IPS-18c (cell line): ENCODE data around the gene DUSP15.
"Not testable (repeated sequence)": the region's sequence is repeated elsewhere in the genome, so short reads cannot be mapped to it uniquely, and the experiment has no call there.

Source experiments
- H3K4me3 ChIP-seq: 2 replicates; pipeline ENCODE4 v1.7.0; 2013; ENCODE audit warnings: low read depth, mild to moderate bottlenecking, low read length, moderate library complexity; ENCODE audit not compliant: insufficient read depth
- H3K9me3 ChIP-seq: one replicate; pipeline ENCODE4 v1.6.1; 2013; ENCODE audit warnings: mild to moderate bottlenecking, low read length, moderate library complexity; ENCODE audit not compliant: control insufficient read depth, insufficient read depth

DUSP15 gene

DNA sequence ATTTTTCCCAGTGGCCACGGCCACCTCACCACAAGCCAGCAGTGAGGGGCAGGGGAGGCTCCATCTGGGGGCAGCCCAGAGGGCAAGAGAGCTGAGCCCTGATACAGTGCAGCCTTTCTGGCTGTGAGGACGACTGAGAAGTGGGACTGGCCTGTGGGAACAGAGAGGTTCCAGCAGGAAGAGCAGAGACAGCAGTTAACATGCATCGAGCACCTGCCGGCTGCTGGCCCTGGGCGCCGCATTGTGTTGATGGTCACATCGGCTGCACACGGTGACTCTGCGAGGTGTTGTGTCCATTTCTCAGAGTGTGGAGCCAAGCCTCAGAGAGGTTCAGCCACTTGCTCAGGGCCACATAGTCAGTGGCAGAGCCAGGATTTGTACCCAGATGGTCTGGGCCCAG lies 34.8 kb downstream of the DUSP15 start:
- peaks cover 2% of the 10 kb centered on the region for H3K9me3 ChIP-seq
- H3K4me3 ChIP-seq = no peak overlapping the region

DNA sequence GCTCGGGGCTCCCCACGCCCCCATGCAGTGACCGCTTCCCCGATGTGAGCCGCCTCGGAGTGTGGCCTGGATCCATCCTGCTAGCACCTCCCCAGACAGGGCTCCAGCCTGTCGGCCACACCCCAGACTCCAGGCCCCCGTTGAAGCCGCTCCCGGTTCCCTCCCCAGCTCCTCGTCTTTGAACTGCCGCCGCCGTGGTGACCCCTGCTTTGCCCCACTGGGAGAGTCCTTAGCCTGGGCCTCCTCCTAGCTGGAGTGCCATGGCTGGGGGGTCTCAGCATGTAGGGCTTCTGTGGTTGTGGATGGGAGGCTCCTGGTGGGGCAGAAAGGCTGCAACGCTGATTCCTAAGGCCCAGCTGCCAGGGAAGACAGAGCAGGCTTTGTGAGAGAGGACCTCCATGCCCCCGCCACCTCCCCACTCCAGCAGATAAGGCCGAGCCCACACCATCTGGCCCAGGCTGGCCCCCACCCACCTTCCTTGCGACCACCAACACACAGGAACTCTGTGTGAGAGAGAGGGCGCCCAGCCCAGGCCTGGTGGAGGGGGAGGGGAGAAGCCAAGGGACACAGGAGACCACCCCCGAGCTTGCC lies 36.3 kb downstream of the DUSP15 start:
- H3K9me3 ChIP-seq = peaks cover 2% of the 10 kb centered on the region
- no peak overlapping the region for H3K4me3 ChIP-seq

DNA sequence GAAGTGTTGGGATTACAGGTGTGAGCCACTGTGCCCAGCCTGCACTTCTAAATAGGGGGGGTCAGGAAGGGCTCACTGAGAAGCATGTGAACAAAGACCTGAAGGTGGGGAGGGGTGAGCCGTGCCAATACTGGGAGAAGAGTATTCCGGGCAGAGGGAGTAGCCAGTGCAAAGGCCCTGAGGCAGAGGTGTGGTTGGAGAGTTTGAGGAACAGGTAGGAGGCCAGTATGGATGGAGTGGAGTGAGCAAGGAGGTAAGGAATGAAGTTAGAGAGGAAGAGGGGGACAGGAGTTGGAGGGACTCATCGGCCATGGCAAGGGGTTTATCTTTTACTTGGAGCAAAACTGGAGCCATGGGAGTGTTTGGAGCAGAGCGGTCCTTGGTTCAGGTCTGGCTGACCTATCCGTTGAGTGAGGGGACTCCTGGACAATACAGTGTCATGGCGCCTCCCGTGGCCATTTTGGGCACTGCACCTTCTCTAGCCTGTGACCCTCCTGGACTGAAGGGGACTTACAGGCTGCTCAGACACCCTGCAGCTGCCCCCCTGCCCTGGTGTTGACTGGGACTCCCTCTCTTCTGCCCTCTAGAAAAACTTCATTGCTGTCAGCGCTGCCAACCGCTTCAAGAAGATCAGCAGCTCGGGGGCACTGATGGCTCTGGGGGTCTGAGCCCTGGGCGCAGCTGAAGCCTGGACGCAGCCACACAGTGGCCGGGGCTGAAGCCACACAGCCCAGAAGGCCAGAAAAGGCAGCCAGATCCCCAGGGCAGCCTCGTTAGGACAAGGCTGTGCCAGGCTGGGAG lies 37.0 kb downstream of the DUSP15 start:
- Histone ChIP-seq H3K4me3 (no peak overlapping the region), H3K9me3 (peaks cover 2% of the 10 kb centered on the region)

DNA sequence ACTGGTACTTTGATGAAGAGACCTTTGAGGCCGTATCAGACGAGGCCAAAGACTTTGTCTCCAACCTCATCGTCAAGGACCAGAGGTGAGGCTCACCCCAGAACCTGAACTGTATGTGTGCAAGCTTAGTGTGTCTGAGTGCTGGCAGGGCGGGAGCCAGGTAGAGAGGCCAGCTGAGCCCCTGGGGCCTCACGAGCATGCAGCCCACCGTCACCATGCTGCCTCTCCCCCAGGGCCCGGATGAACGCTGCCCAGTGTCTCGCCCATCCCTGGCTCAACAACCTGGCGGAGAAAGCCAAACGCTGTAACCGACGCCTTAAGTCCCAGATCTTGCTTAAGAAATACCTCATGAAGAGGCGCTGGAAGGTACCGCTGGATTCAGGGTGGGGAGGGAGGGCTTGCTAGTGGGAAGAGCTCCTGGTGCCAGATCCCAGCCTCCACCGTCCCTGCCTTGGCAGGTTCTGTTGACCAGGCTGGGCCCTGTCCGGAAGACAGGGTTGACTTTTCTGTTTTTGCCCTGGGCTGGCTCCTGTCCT lies 38.5 kb downstream of the DUSP15 start:
- peaks cover 2% of the 10 kb centered on the region for H3K9me3 ChIP-seq
- no peak overlapping the region for H3K4me3 ChIP-seq

DNA sequence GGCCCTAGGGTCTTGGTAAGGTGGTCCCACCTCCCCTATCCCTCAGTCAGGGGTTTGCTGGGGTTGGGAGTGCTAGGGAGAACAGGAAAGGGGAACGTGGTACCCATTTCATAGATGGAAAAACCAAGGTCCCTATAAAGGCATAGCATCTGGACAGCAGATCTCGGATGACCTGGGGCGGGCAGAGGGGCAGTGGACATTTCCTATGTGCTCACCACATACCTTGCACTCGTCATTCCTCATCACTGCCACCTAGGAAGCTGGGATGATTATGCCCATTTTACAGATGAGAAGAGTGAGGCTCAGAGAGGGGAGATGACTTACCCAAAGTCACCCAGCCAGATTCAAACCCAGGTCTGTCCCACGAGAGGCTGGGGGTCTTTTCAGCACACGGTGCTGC lies 39.1 kb downstream of the DUSP15 start:
- peaks cover 2% of the 10 kb centered on the region for H3K9me3 ChIP-seq
- H3K4me3 ChIP-seq = no peak overlapping the region

DNA sequence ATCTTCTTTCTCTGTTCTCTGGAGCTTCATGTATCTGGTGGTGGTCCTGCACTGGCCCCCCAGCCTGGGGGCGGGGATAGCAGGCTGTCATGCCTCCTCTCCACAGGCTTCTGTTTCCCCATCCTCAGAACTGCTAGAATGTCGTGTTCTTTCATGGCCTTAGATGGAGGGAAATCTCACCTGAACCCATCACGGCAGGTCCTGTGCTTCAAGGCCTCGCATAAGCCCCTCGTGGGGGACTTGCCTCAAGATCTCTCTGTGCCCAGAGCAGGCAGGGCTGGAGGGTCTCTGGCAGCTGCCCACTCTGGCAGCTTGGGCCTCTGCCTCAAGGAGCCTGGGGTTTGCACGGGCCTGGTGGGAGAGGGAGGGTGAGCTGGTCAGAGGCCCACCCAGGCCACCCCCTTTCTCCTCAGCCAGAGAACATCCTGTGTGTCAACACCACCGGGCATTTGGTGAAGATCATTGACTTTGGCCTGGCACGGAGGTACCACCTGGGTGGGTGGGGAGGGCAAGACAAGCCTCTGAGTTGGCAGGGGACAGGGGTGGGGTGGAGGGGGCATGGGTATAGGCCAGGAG lies 39.8 kb downstream of the DUSP15 start:
- Histone ChIP-seq H3K4me3 (no peak overlapping the region), H3K9me3 (no peaks in the 10 kb centered on the region)

DNA sequence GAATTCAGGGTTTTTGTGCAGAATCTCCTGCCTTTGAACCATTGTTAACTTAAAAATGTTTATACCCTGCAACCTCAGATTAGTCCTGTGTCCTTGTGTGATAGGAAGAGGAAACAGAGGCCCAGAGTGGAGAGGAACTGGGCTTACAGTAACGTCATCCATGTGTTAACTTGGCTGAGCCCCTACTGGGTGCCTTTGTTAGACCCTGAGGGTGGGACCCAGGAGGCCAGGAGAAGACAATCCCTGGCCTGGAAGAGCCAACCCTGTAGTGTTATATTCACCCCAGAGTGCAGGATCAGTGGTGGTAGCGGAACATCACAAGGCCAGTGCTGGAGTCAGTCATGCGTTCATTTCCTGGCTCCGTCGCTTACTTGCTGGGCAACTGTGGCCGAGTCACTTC lies 40.6 kb downstream of the DUSP15 start:
- Histone ChIP-seq H3K9me3 (no peaks in the 10 kb centered on the region), H3K4me3 (no peak overlapping the region)

DNA sequence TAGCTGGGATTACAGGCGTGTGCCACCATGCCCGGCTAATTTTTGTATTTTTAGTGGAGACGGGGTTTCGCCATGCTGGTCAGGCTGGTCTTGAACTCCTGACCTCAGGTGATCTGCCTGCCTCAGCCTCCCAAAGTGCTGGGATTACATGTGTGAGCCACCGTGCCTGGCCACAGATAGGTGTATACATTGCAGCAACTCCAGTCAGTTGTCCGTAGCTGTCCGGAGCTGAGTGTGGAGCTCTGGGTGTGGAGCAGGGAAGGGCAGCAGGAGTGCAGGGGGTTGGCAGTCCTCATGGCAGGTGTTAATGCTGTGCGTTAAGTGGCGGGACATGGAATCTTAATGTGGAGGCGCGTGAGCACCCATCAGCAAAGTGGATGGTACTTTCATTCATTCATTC lies 42.3 kb downstream of the DUSP15 start:
- not testable (repeated sequence) for H3K9me3 ChIP-seq

DNA sequence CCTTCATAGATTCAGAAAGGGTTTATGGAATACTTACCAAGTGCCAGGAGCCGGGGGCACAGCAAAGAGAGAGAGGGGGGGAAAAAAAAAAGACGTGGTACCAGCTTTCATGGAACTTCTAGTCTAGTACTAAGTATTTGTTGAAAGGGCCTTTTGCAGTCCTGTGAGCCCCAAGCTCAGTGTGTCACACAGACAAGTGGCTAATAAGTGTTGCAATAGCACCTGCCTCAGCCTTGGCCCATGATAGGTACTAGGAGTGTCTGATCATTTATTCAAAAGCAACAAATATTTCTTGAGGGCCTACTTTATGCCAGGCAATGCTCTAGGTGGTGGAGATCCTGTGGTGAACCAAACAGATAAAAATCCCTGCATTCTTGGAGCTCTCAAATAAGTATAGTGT lies 43.3 kb downstream of the DUSP15 start:
- no peaks in the 10 kb centered on the region for H3K9me3 ChIP-seq
- no peak overlapping the region for H3K4me3 ChIP-seq

More for the DNA sequence above, 42.3 kb downstream of the DUSP15 start:
- H3K4me3 ChIP-seq = not testable (repeated sequence)

DNA sequence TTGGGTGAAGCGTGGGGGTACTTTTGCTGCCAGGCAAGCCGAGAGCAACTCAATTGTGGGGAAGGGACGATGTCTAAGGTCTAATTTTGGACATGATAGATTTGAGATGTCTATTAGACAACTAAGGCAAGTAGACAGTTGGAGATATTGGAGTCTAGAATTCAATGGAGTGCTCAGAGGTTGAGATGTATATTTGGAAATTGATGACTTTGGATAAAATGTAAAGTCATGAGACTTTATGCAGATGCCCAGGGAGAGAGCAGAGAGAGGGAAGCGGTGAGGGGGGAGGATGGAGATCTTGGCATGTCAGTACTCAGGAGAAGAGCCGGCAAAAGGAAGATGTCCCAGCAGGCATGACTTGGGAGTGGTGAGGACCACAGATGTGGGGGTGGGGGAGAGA lies 44.3 kb downstream of the DUSP15 start:
- no peaks in the 10 kb centered on the region for H3K9me3 ChIP-seq
- H3K4me3 ChIP-seq = no peak overlapping the region

DNA sequence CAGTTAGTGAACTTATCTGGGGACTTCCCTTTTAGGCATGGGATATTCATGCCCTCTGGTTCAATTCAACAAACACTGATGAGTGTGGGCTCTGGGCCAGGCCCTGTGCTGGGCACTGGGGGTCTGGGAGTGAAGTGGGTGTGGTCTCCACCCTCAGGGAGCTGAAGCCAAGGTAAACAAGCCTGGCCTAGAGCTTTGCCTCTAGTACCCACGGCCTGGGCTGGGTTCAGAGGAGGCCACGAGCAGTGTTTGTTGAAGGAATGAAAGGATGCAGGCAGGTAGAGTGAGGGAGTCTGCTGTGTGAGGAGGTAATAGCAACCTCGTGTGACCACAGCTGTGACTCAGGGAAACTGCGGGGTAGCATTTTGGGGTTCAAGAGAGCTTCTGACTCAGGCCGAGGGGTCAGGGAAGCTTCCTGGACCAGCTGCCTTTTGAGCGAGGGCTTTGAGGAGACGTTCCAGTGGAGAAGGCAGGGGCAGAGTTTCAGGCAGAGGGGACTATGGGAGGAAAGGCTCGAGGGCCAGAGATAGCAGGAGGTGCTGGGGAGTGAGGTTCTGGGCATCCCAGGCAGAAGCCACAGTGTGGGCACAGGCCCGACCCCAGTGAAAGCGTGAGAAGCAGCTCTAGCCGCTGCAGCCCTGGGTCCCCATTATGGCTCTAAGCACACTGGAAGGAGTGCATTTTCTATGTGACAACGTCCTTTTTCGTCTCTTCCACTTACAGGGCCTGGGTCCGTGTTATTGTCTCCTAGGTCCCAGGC lies 45.6 kb downstream of the DUSP15 start:
- Histone ChIP-seq H3K4me3 (no peak overlapping the region), H3K9me3 (no peaks in the 10 kb centered on the region)

DNA sequence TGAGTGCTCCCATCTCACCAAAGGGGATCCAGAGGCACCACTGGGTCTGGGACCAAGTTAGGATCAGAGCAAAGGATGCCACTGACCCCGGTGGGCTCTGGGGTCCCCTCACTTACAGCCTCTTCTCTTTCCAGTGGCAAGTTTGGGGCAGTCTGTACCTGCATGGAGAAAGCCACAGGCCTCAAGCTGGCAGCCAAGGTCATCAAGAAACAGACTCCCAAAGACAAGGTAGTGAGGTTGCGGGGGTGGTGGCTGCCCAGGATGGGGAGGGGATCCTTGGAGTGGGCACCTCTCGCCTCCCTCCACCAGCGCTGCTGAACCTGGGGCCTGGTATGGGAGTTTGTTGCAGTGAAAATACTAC lies 46.2 kb downstream of the DUSP15 start:
- H3K9me3 ChIP-seq = no peaks in the 10 kb centered on the region
- H3K4me3 ChIP-seq = no peak overlapping the region

DNA sequence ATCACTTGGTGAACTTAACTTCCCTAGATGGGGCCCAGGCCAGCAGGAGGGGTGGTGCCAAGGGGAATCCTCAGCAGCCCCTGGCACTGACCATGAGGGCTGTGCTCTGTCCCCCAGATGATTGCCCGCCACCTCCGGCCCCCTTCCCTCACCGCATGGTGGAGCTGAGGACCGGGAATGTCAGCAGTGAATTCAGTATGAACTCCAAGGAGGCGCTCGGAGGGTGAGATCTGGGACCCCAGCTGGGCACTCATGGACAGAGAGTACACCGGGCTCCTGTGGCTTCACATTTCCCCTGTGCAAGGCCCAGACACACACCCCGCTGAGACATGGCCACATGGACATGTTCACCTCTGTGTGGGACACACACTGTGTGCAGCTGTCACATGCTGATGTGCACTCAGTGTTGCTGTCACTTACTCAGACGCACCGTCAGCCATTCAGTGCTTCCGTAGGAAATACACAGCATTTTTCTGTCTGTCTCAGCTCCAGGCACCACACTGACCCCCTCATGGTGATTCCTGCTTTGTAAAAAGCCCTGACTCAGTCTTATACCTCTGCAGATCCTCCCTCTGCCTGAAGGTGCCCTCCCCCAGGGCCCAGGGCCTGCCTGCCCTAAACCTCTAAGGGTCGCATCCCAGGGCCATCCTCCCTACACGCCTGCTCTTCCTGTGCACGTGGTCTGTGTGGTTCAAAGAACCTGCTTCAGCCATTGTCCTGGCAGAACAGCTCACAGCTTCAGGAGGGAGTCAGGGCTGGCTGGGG lies 46.8 kb downstream of the DUSP15 start:
- no peak overlapping the region for H3K4me3 ChIP-seq

DNA sequence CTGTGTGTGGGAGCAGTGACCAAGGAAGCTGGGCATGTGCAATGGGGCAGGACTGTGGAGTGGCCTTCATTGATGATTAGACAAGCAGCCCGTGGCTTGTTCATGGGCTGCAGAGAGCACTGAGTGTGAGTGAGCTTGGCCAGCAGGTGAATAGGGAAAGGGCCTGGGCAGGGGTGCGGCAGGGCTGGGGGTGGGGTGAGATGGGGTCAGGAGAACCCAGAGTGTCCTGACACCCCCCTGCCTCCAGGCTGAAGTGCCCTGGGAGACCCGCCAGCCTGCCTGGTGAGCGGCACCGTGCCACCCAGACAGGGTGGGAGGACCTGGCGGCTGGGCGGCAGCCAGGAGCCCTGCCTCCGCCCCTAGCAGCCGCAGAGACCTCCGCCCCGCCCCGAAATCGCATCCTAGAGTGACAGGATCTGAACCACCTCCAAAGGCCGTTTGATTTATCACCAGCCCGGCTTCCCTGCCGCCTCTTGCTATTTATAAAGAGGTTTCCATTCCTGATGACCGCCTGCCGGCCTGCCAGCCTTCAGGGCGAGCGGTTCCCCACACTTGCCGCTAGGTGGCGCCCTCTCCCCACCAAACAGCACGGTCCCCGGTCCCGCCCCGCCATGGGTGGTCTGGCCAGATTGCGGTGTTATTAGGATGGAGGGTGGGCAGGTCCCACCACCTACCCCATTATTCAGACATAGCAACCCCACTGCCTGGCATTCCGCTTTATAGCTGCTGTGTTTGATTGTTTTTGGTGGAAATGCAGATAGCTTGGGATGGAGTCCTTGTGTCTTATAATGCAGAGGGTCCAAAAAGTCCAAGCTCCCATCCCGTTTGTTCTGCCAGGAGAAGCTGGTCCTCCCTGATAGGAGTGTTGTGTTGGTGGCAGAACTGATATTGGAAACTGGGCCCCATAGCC lies 47.7 kb downstream of the DUSP15 start:
- H3K4me3 ChIP-seq = no peak overlapping the region

More for the DNA sequence above, 46.8 kb downstream of the DUSP15 start:
- H3K9me3 ChIP-seq = no peaks in the 10 kb centered on the region

DNA sequence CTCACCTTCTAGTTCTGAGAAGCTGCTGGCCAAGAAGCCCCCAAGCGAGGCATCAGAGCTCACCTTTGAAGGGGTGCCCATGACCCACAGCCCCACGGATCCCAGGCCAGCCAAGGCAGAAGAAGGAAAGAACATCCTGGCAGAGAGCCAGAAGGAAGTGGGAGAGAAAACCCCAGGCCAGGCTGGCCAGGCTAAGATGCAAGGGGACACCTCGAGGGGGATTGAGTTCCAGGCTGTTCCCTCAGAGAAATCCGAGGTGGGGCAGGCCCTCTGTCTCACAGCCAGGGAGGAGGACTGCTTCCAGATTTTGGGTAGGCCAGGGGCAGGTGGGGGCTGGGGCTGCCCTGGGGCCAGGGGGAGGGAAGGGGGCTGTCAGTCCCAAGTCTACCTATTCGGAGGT lies 48.9 kb downstream of the DUSP15 start:
- Histone ChIP-seq H3K4me3 (no peak overlapping the region), H3K9me3 (no peaks in the 10 kb centered on the region)

More for the DNA sequence above, 47.7 kb downstream of the DUSP15 start:
- no peaks in the 10 kb centered on the region for H3K9me3 ChIP-seq

DNA sequence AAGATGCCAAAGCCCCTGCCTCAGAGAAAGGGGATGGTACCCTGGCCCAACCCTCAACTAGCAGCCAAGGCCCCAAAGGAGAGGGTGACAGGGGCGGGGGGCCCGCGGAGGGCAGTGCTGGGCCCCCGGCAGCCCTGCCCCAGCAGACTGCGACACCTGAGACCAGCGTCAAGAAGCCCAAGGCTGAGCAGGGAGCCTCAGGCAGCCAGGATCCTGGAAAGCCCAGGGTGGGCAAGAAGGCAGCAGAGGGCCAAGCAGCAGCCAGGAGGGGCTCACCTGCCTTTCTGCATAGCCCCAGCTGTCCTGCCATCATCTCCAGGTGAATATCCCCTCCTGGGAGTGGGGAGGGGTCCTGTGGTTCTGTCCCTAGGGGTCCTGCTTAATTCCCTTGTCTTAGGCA lies 50.1 kb downstream of the DUSP15 start:
- no peak overlapping the region for H3K4me3 ChIP-seq
- no peaks in the 10 kb centered on the region for H3K9me3 ChIP-seq
